ENCODE measurements around the gene LRBA.

The LRBA gene

GRCh38 chr4:150384249-150384648 is 630.8 kb downstream of the LRBA start:
- Histone ChIP-seq H3K18ac (ENCODE audit: low read length) (no peak overlapping the region), H2BK12ac (ENCODE audit: low read length) (no peak overlapping the region), H3K23ac (ENCODE audit: low read depth, low read length, poor library complexity) (no peak overlapping the region), H3K36me3 (replicated peaks in 1 of 2; ENCODE audit: control insufficient read depth in 2 of 2, insufficient read depth in 2 of 2, low read length in 2 of 2) (no peaks in the 10 kb centered on the region), H3K14ac (ENCODE audit: low read length) (no peak overlapping the region), H3K4me1 (ENCODE audit: control insufficient read depth in 2 of 2, insufficient read depth in 1 of 2, low read depth in 1 of 2, low read length in 2 of 2) (no peaks in the 10 kb centered on the region), H3K27ac (replicated peaks; ENCODE audit: low read length) (no peak overlapping the region), H2AFZ (ENCODE audit: low read length) (no peak overlapping the region), H3K79me1 (ENCODE audit: low read depth, low read length) (no peaks in the 10 kb centered on the region), H2BK5ac (ENCODE audit: low read length) (no peak overlapping the region), H3K27me3 (ENCODE audit: control insufficient read depth in 3 of 3, insufficient read depth in 3 of 3, low read depth in 1 of 3, low read length in 3 of 3) (no peaks in the 10 kb centered on the region), H3K4me2 (ENCODE audit: insufficient read depth, low read length, poor library complexity, severe bottlenecking) (no peak overlapping the region), H3K4me3 (ENCODE audit: low read length in 2 of 2) (no peak overlapping the region), H2BK120ac (ENCODE audit: low read depth, low read length) (no peak overlapping the region), H4K91ac (ENCODE audit: low read depth, low read length, poor library complexity) (no peak overlapping the region), H2AK5ac (ENCODE audit: low read depth, low read length) (no peak overlapping the region), H3K9ac (ENCODE audit: low read depth, low read length, poor library complexity) (no peak overlapping the region), H4K8ac (ENCODE audit: low read depth, low read length) (no peak overlapping the region), H2BK15ac (ENCODE audit: low read length) (no peak overlapping the region), H3K4ac (ENCODE audit: low read length) (no peak overlapping the region), H3K9me3 (replicated peaks in 1 of 2; ENCODE audit: control insufficient read depth in 2 of 2, insufficient read depth in 1 of 2, low read depth in 1 of 2, low read length in 2 of 2) (no peaks in the 10 kb centered on the region)
- no peak for DNase-seq (ENCODE audit: low spot score)
- no CpG with 5 or more reads among the region's 4 CpGs for WGBS, 2 donors (ENCODE audit: extremely low coverage in 2 of 2, insufficient read length in 2 of 2, insufficient replicate concordance in 1 of 2)

- Histone ChIP-seq H3K14ac (ENCODE audit: low read length) (no peak overlapping the region), H3K4me3 (ENCODE audit: low read length in 2 of 2) (no peak overlapping the region), H2AFZ (ENCODE audit: low read length) (no peak overlapping the region), H3K9ac (ENCODE audit: low read depth, low read length, poor library complexity) (no peak overlapping the region), H2BK15ac (ENCODE audit: low read length) (no peak overlapping the region), H3K4me1 (ENCODE audit: control insufficient read depth in 2 of 2, insufficient read depth in 1 of 2, low read depth in 1 of 2, low read length in 2 of 2) (no peaks in the 10 kb centered on the region), H2AK5ac (ENCODE audit: low read depth, low read length) (no peak overlapping the region), H3K79me1 (ENCODE audit: low read depth, low read length) (no peaks in the 10 kb centered on the region), H3K18ac (ENCODE audit: low read length) (no peak overlapping the region), H3K36me3 (replicated peaks in 1 of 2; ENCODE audit: control insufficient read depth in 2 of 2, insufficient read depth in 2 of 2, low read length in 2 of 2) (no peaks in the 10 kb centered on the region), H2BK120ac (ENCODE audit: low read depth, low read length) (no peak overlapping the region), H3K27me3 (ENCODE audit: control insufficient read depth in 3 of 3, insufficient read depth in 3 of 3, low read depth in 1 of 3, low read length in 3 of 3) (no peaks in the 10 kb centered on the region), H4K91ac (ENCODE audit: low read depth, low read length, poor library complexity) (no peak overlapping the region), H2BK5ac (ENCODE audit: low read length) (no peak overlapping the region), H3K27ac (replicated peaks; ENCODE audit: low read length) (no peak overlapping the region), H3K9me3 (replicated peaks in 1 of 2; ENCODE audit: control insufficient read depth in 2 of 2, insufficient read depth in 1 of 2, low read depth in 1 of 2, low read length in 2 of 2) (no peaks in the 10 kb centered on the region), H3K23ac (ENCODE audit: low read depth, low read length, poor library complexity) (no peak overlapping the region), H2BK12ac (ENCODE audit: low read length) (no peak overlapping the region), H3K4ac (ENCODE audit: low read length) (no peak overlapping the region), H4K8ac (ENCODE audit: low read depth, low read length) (no peak overlapping the region), H3K4me2 (ENCODE audit: insufficient read depth, low read length, poor library complexity, severe bottlenecking) (no peak overlapping the region)
- WGBS, 2 donors (ENCODE audit: extremely low coverage in 2 of 2, insufficient read length in 2 of 2, insufficient replicate concordance in 1 of 2), result no CpG with 5 or more reads among the region's 1 CpG
- no peak for DNase-seq (ENCODE audit: low spot score)
These were observed 633.1 kb downstream of the LRBA start for GRCh38 chr4:150382028-150382427.

GRCh38 chr4:150381609-150382008 is 633.5 kb downstream of the LRBA start:
- Histone ChIP-seq H3K36me3 (replicated peaks in 1 of 2; ENCODE audit: control insufficient read depth in 2 of 2, insufficient read depth in 2 of 2, low read length in 2 of 2) (no peaks in the 10 kb centered on the region), H2BK12ac (ENCODE audit: low read length) (no peak overlapping the region), H3K4me1 (ENCODE audit: control insufficient read depth in 2 of 2, insufficient read depth in 1 of 2, low read depth in 1 of 2, low read length in 2 of 2) (no peaks in the 10 kb centered on the region), H3K4me3 (ENCODE audit: low read length in 2 of 2) (no peak overlapping the region), H4K91ac (ENCODE audit: low read depth, low read length, poor library complexity) (no peak overlapping the region), H3K9me3 (replicated peaks in 1 of 2; ENCODE audit: control insufficient read depth in 2 of 2, insufficient read depth in 1 of 2, low read depth in 1 of 2, low read length in 2 of 2) (no peaks in the 10 kb centered on the region), H3K4me2 (ENCODE audit: insufficient read depth, low read length, poor library complexity, severe bottlenecking) (no peak overlapping the region), H2BK15ac (ENCODE audit: low read length) (no peak overlapping the region), H4K8ac (ENCODE audit: low read depth, low read length) (no peak overlapping the region), H2AK5ac (ENCODE audit: low read depth, low read length) (no peak overlapping the region), H3K4ac (ENCODE audit: low read length) (no peak overlapping the region), H3K9ac (ENCODE audit: low read depth, low read length, poor library complexity) (no peak overlapping the region), H2BK5ac (ENCODE audit: low read length) (no peak overlapping the region), H3K79me1 (ENCODE audit: low read depth, low read length) (no peaks in the 10 kb centered on the region), H3K23ac (ENCODE audit: low read depth, low read length, poor library complexity) (no peak overlapping the region), H3K18ac (ENCODE audit: low read length) (no peak overlapping the region), H3K14ac (ENCODE audit: low read length) (no peak overlapping the region), H2BK120ac (ENCODE audit: low read depth, low read length) (no peak overlapping the region), H3K27ac (replicated peaks; ENCODE audit: low read length) (no peak overlapping the region), H2AFZ (ENCODE audit: low read length) (no peak overlapping the region), H3K27me3 (ENCODE audit: control insufficient read depth in 3 of 3, insufficient read depth in 3 of 3, low read depth in 1 of 3, low read length in 3 of 3) (no peaks in the 10 kb centered on the region)
- DNase-seq (ENCODE audit: low spot score), result no peak
- no CpG with 5 or more reads among the region's 3 CpGs for WGBS, 2 donors (ENCODE audit: extremely low coverage in 2 of 2, insufficient read length in 2 of 2, insufficient replicate concordance in 1 of 2)

- Histone ChIP-seq H3K36me3 (replicated peaks in 1 of 2; ENCODE audit: control insufficient read depth in 2 of 2, insufficient read depth in 2 of 2, low read length in 2 of 2) (no peaks in the 10 kb centered on the region), H2AFZ (ENCODE audit: low read length) (no peak overlapping the region), H3K79me1 (ENCODE audit: low read depth, low read length) (no peaks in the 10 kb centered on the region), H3K18ac (ENCODE audit: low read length) (no peak overlapping the region), H3K4me2 (ENCODE audit: insufficient read depth, low read length, poor library complexity, severe bottlenecking) (no peak overlapping the region), H4K91ac (ENCODE audit: low read depth, low read length, poor library complexity) (no peak overlapping the region), H3K4me3 (ENCODE audit: low read length in 2 of 2) (no peak overlapping the region), H2BK5ac (ENCODE audit: low read length) (no peak overlapping the region), H3K27me3 (ENCODE audit: control insufficient read depth in 3 of 3, insufficient read depth in 3 of 3, low read depth in 1 of 3, low read length in 3 of 3) (no peaks in the 10 kb centered on the region), H2BK15ac (ENCODE audit: low read length) (no peak overlapping the region), H3K4me1 (ENCODE audit: control insufficient read depth in 2 of 2, insufficient read depth in 1 of 2, low read depth in 1 of 2, low read length in 2 of 2) (no peaks in the 10 kb centered on the region), H3K23ac (ENCODE audit: low read depth, low read length, poor library complexity) (no peak overlapping the region), H2AK5ac (ENCODE audit: low read depth, low read length) (no peak overlapping the region), H2BK12ac (ENCODE audit: low read length) (no peak overlapping the region), H3K14ac (ENCODE audit: low read length) (no peak overlapping the region), H3K4ac (ENCODE audit: low read length) (no peak overlapping the region), H2BK120ac (ENCODE audit: low read depth, low read length) (no peak overlapping the region), H3K9ac (ENCODE audit: low read depth, low read length, poor library complexity) (no peak overlapping the region), H3K9me3 (replicated peaks in 1 of 2; ENCODE audit: control insufficient read depth in 2 of 2, insufficient read depth in 1 of 2, low read depth in 1 of 2, low read length in 2 of 2) (no peaks in the 10 kb centered on the region), H4K8ac (ENCODE audit: low read depth, low read length) (no peak overlapping the region), H3K27ac (replicated peaks; ENCODE audit: low read length) (no peak overlapping the region)
- WGBS, 2 donors (ENCODE audit: extremely low coverage in 2 of 2, insufficient read length in 2 of 2, insufficient replicate concordance in 1 of 2), result no CpG with 5 or more reads among the region's 2 CpGs
- DNase-seq (ENCODE audit: low spot score), result no peak
These were observed 634.0 kb downstream of the LRBA start for GRCh38 chr4:150381036-150381435.
